Measurements from ENCODE around the gene KRT37.

DNA sequence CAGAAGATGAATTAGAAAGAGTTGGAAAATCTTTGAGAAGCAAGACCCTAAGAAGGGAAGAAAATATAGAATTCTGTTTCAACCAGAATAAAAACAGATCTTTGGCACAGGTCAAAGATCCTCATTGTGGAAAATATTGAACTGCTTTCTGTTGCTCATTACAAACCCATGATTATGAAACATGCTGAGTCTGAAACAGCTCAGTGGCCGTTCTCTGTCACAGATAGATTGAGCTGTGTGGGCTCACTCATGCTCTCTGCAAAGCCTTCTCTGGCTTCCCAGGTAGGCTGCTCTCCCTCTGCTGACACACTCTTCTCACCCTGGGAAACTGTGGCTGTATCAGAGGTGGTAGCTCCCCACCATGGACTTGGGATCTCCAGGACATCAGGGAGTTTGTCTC, 19.8 kb upstream of the KRT37 start:
- TF ChIP-seq CTCF (IDR thresholded peaks at IDR 0.05; ENCODE audit: low read length) (no peak), EZH2 (IDR thresholded peaks at IDR 0.05; ENCODE audit: borderline replicate concordance, low read length) (no peak)
